GM19025 (cell line): Measurements from ENCODE around the gene PRPF6.
"Not testable (repeated sequence)": the region's sequence is repeated elsewhere in the genome, so short reads cannot be mapped to it uniquely, and the experiment has no call there.

Experiments
- ATAC-seq: cut with Tn5 transposase; IDR thresholded peaks from one replicate; pipeline ENCODE4 v1.9.1; 2021; ENCODE audit warnings: mild to moderate bottlenecking, low read depth, moderate library complexity; ENCODE audit not compliant: unreplicated experiment

The PRPF6 gene

GRCh38 chr20:63960654-63961621 lies 20.0 kb upstream of the PRPF6 start:
- ATAC-seq = not testable (repeated sequence)

- no peak for ATAC-seq
These were observed 19.1 kb upstream of the PRPF6 start for GRCh38 chr20:63961664-63962425.

- ATAC-seq = no peak
These were observed 18.2 kb upstream of the PRPF6 start for GRCh38 chr20:63962426-63963347.

- ATAC-seq = no peak
These were observed 17.6 kb upstream of the PRPF6 start for GRCh38 chr20:63963348-63963741.

GRCh38 chr20:63963784-63964301 lies 17.1 kb upstream of the PRPF6 start:
- ATAC-seq = no peak

GRCh38 chr20:63964412-63964811 lies 16.5 kb upstream of the PRPF6 start:
- no peak for ATAC-seq

GRCh38 chr20:63966172-63966943 lies 14.6 kb upstream of the PRPF6 start:
- ATAC-seq = no peak

GRCh38 chr20:63966944-63967322 lies 14.0 kb upstream of the PRPF6 start:
- no peak for ATAC-seq

- no peak for ATAC-seq
These were observed 13.4 kb upstream of the PRPF6 start for GRCh38 chr20:63967330-63968135.

GRCh38 chr20:63968136-63968927 lies 12.6 kb upstream of the PRPF6 start:
- no peak for ATAC-seq

- no peak for ATAC-seq
These were observed 11.8 kb upstream of the PRPF6 start for GRCh38 chr20:63968928-63969760.

- no peak for ATAC-seq
These were observed 10.9 kb upstream of the PRPF6 start, which contains the start of gene ZNF512B for GRCh38 chr20:63969838-63970713. Gene ZNF512B (minus strand): TSS chr20:63969930. CDS start chr20:63967950, 1,980 bp downstream.

- no peak for ATAC-seq
These were observed 10.1 kb upstream of the PRPF6 start for GRCh38 chr20:63970714-63971431.

GRCh38 chr20:63971960-63972311 lies 9.0 kb upstream of the PRPF6 start:
- not testable (repeated sequence) for ATAC-seq
